Subcutaneous abdominal adipose tissue (tissue), 5 donors: ENCODE results near the gene XG.
"Not testable (repeated sequence)": the region's sequence is repeated elsewhere in the genome, so short reads cannot be mapped to it uniquely, and the experiment has no call there.

Source experiments
- H3K27ac ChIP-seq: one replicate; pipeline ENCODE4 v1.7.0; 2013; ENCODE audit warnings: low read depth, mild to moderate bottlenecking, inconsistent platforms, low read length, moderate library complexity
- H3K27me3 ChIP-seq, 5 donors: one replicate each; pipeline ENCODE4 v1.7.0; 2013; ENCODE audit warnings: low read length in 5 of 5, inconsistent platforms in 1 of 5; ENCODE audit not compliant: control insufficient read depth in 5 of 5, insufficient read depth in 4 of 5
- H3K36me3 ChIP-seq, 5 donors: one replicate each; pipeline ENCODE4 v1.7.0; 2013; ENCODE audit warnings: low read length in 5 of 5; ENCODE audit not compliant: control insufficient read depth in 5 of 5, insufficient read depth in 5 of 5
- H3K4me1 ChIP-seq, 5 donors: one replicate each; pipeline ENCODE4 v1.7.0; 2013; ENCODE audit warnings: low read length in 5 of 5, mild to moderate bottlenecking in 3 of 5, moderate library complexity in 1 of 5; ENCODE audit not compliant: control insufficient read depth in 5 of 5, insufficient read depth in 5 of 5
- H3K4me3 ChIP-seq, 5 donors: one replicate each; pipeline ENCODE4 v1.7.0; 2013; ENCODE audit warnings: low read length in 5 of 5, low read depth in 1 of 5
- H3K9ac ChIP-seq, 5 donors: one replicate each; pipeline ENCODE4 v1.7.0; 2013; ENCODE audit warnings: low read length in 5 of 5, mild to moderate bottlenecking in 4 of 5, moderate library complexity in 3 of 5
- H3K9me3 ChIP-seq, 5 donors: one replicate each; pipeline ENCODE4 v1.7.0; 2013; ENCODE audit warnings: low read length in 5 of 5; ENCODE audit not compliant: control insufficient read depth in 5 of 5
- donor health status: healthy.
- donor health status: healthy.
- donor health status: healthy.
- donor health status: healthy.
- donor health status: healthy.

The XG gene

DNA sequence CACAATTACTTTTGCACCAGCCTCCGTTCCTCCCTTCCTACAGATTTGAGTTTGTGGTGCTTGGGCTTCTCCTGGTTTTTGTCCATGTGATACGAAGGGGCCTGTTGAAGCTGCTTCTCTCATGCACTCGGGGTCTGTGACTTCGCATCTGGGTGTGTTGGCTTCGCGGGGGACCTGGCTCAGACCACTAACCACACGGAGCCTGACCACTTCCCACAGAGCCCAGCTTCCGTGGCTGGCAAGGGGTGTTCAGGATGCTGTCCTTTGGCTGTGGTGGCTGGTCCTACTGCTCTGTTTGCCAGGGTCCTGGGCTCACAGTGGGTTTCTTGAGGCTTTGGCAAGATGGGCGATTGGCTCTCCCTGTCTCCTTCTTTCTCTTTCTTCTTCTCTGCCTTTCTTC, 19.8 kb upstream of the XG start:
- Histone ChIP-seq H3K27me3 (no peaks in the 10 kb centered on the region), H3K4me3 (no peak overlapping the region), H3K36me3 (peaks cover 11 to 68% (median 45%) of the 10 kb centered on the region in 5 donors), H3K9ac (no peak overlapping the region), H3K27ac (no peak overlapping the region), H3K9me3 (no peaks in the 10 kb centered on the region), H3K4me1 (no peaks in the 10 kb centered on the region)

GRCh38 chrX:2732649-2733048, 19.2 kb upstream of the XG start:
- Histone ChIP-seq H3K4me1 (no peaks in the 10 kb centered on the region), H3K36me3 (peaks cover 11 to 64% (median 41%) of the 10 kb centered on the region in 5 donors), H3K27me3 (no peaks in the 10 kb centered on the region), H3K27ac (no peak overlapping the region), H3K9me3 (no peaks in the 10 kb centered on the region), H3K4me3 (no peak overlapping the region), H3K9ac (no peak overlapping the region)

GRCh38 chrX:2733286-2733685, 18.6 kb upstream of the XG start:
- no peak overlapping the region for H3K9ac ChIP-seq
- H3K36me3 ChIP-seq = peaks cover 8 to 63% (median 41%) of the 10 kb centered on the region in 5 donors
- H3K4me1 ChIP-seq = no peaks in the 10 kb centered on the region
- H3K4me3 ChIP-seq = no peak overlapping the region
- H3K27ac ChIP-seq = no peak overlapping the region
- no peaks in the 10 kb centered on the region for H3K9me3 ChIP-seq
- no peaks in the 10 kb centered on the region for H3K27me3 ChIP-seq

DNA sequence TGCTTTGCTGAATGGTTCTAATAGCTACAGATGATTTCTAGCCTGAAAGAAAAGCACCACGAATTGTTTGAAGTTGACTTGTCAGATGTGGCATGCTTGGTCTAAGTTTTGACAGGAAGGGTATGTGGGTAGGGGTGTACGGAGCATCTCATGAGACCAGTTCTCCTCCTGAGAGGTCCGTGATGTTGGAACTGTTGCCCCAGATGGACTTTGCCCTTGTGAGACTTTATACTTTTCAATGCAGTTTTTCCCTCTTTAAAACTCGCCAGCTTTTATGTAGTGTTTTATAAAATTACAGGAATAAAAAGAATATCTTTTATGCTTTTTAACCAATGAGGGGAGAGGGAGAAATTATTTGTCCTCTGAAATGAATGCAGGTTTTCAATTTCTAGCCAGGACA, 16.6 kb upstream of the XG start:
- no peaks in the 10 kb centered on the region for H3K27me3 ChIP-seq
- H3K4me3 ChIP-seq = no peak overlapping the region
- no peak overlapping the region for H3K27ac ChIP-seq
- no peak overlapping the region for H3K9ac ChIP-seq
- H3K4me1 ChIP-seq = no peaks in the 10 kb centered on the region
- H3K9me3 ChIP-seq = no peaks in the 10 kb centered on the region
- H3K36me3 ChIP-seq = peaks cover 7 to 57% (median 35%) of the 10 kb centered on the region in 5 donors

- no peaks in the 10 kb centered on the region for H3K4me1 ChIP-seq
- no peak overlapping the region for H3K27ac ChIP-seq
- no peak overlapping the region for H3K4me3 ChIP-seq
- H3K9me3 ChIP-seq = no peaks in the 10 kb centered on the region
- H3K36me3 ChIP-seq = peaks cover 14 to 57% (median 37%) of the 10 kb centered on the region in 5 donors
- no peak overlapping the region for H3K9ac ChIP-seq
- no peaks in the 10 kb centered on the region for H3K27me3 ChIP-seq
Measured at GRCh38 chrX:2740672-2741071, 11.2 kb upstream of the XG start.

DNA sequence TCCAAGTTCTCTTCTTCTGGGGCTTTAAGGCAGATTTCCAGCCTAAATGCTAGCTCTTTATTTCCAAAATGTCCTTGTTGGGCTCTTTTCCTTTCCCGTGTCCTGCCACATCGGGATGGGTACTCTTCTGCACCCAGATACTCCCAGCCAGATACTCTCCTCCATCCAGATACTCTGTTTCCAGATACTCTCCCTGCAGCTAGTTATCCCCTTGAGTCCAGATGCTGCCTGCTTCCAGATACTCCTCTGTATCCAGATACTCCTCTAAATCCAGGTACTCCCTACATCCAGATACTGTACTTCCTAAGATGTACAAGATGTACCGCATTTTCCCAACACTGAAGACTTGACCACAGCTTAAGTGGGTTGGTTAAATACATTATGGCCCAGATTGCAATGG, 10.5 kb upstream of the XG start:
- no peaks in the 10 kb centered on the region for H3K4me1 ChIP-seq
- H3K27me3 ChIP-seq = no peaks in the 10 kb centered on the region
- H3K4me3 ChIP-seq = no peak overlapping the region
- no peak overlapping the region for H3K27ac ChIP-seq
- H3K9me3 ChIP-seq = no peaks in the 10 kb centered on the region
- peaks cover 14 to 52% (median 37%) of the 10 kb centered on the region in 5 donors for H3K36me3 ChIP-seq
- no peak overlapping the region for H3K9ac ChIP-seq

DNA sequence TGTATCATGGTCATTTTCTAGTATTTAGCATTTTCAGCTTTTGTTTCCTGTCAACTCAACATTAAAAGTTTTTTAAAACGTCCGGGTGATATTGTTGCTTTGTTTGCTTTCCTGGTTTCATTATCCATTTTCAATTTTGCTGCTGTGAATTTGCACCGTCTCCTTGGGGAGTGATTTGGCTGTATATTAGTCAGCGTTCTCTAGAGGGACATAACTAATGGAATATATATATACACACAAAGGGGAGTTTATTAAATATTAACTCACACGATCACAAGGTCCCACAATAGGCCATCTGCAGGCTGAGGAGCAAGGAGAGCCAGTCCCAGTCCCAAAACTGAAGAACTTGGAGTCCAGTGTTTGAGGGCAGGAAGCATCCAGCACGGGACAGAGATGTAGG, 5.6 kb upstream of the XG start:
- H3K27me3 ChIP-seq, H3K4me1 ChIP-seq, H3K9me3 ChIP-seq, H3K9ac ChIP-seq, H3K4me3 ChIP-seq: not testable (repeated sequence)
- peaks cover 9 to 20% (median 13%) of the 10 kb centered on the region in 5 donors for H3K36me3 ChIP-seq
- H3K27ac ChIP-seq = peak overlapping the region; percentile 17

DNA sequence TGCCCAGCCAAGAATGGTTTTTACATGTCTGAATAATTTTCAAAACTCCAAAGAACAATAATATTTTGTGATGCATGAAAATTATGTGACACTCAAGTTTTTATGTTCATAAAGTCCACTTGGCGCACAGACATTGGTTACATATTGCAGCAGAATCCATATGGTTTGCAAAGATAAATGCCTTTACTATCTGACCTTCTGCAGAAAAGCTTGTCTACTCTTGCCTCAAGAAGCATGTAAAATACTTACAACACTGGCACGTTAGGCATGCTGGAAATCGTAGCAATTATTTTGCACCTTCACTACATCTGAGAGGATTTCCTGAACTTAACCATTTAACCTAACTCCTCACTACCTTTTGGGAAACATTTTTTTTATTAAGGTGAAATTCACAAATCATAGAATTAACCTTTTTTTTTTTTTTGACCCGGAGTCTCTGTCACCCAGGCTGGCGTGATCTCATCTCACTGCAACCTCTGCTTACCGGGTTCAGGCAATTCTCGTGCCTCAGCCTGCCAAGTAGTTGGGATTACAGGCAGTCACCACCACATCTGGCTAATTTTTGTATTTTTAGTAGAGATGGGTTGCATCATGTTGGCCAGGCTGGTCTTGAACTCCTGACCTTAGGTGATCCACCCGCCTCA, 3.5 kb upstream of the XG start:
- peaks cover 0 to 6% (median 0%) of the 10 kb centered on the region in 5 donors for H3K4me1 ChIP-seq
- H3K27me3 ChIP-seq = peaks cover 0 to 6% (median 0%) of the 10 kb centered on the region in 5 donors
- H3K9ac ChIP-seq = no peak overlapping the region
- no peaks in the 10 kb centered on the region for H3K9me3 ChIP-seq
- no peak overlapping the region for H3K4me3 ChIP-seq
- H3K36me3 ChIP-seq = peaks cover 0 to 8% (median 5%) of the 10 kb centered on the region in 5 donors
- H3K27ac ChIP-seq = no peak overlapping the region

DNA sequence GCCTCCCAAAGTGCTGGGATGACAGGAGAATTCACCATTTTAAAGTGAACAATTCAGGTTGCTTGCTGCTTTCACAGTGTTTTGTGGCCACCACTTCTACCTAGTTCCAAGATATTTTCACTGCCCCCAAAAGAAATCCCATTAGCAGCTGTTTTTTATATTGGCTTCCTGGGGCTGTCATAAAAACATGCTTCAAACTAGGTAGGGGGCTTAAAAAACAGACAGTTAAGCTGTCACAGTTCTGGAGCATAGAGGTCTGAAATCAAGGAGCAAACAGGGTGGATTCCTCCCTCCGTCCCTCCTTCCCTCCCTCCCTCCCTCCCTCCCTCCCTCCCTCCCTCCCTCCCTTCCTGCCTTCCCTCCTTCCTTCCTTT, 3.0 kb upstream of the XG start:
- Histone ChIP-seq H3K4me3 (no peak overlapping the region), H3K4me1 (peaks cover 0 to 6% (median 0%) of the 10 kb centered on the region in 5 donors), H3K9me3 (no peaks in the 10 kb centered on the region), H3K36me3 (peaks cover 0 to 3% (median under 1%) of the 10 kb centered on the region in 5 donors), H3K27me3 (peaks cover 0 to 6% (median 0%) of the 10 kb centered on the region in 5 donors), H3K9ac (no peak overlapping the region), H3K27ac (no peak overlapping the region)

GRCh38 chrX:2751291-2751690, 549 bp upstream of the XG start:
- H3K36me3 ChIP-seq = no peaks in the 10 kb centered on the region
- peaks cover 0 to 6% (median 0%) of the 10 kb centered on the region in 5 donors for H3K27me3 ChIP-seq
- no peaks in the 10 kb centered on the region for H3K9me3 ChIP-seq
- H3K9ac ChIP-seq = no peak overlapping the region
- no peak overlapping the region for H3K4me3 ChIP-seq
- H3K4me1 ChIP-seq = peaks cover 0 to 6% (median 0%) of the 10 kb centered on the region in 5 donors
- H3K27ac ChIP-seq = no peak overlapping the region
